8988T (cell line): ENCODE measurements around the gene RBBP8.

Experiments
- DNase-seq: peaks from one replicate; pipeline ENCODE4 v3.0.0; 2011

Gene RBBP8

DNA sequence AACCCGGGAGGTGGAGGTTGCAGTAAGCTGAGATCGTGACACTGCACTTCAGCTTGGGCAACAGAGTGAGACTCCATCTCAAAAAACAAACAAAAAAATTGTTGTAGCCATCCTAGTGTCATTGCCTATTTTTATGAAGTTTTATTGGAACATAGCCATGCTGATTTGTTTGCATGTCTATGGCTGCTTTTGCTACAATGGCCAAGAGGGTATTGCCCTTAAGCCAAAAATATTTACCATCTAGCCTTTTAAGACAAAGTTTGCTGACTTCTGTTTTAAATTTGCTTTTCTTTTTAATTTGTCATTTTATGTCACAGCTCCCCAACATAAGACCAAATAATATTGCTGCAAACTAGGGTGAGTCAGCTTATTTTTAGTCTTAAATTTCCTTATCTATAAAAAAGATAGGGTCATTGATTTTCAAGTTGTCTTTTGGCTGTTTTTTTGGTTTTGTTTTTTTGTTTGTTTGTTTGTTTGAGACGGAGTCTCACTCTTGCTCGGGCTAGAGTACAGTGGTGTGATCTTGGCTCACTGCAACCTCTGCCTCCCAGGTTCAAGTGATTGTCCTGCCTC is 132.2 kb downstream of the RBBP8 start:
- no peak for DNase-seq

GRCh38 chr18:23066060-23066459 is 132.9 kb downstream of the RBBP8 start:
- no peak for DNase-seq

GRCh38 chr18:23066504-23067039 is 133.4 kb downstream of the RBBP8 start:
- DNase-seq, result no peak

DNA sequence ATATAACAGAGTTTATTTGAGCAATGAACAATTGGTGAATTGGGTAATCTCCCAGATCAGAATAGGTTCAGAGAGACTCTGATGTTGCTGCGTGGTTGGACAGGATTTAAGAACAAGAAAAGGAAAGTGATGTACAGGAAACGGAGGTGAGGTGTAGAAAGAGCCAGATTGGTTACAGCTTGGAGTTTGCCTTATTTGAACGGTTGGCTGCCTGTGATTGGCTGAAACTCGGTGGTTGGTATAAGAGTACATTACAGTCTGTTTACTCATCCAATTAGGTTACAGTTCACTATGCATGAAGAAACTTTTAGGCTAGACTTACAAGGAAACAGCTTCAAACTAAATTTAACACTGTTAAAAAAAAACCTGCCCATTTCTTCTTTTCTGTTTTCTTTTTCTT is 134.1 kb downstream of the RBBP8 start:
- DNase-seq, result no peak

DNA sequence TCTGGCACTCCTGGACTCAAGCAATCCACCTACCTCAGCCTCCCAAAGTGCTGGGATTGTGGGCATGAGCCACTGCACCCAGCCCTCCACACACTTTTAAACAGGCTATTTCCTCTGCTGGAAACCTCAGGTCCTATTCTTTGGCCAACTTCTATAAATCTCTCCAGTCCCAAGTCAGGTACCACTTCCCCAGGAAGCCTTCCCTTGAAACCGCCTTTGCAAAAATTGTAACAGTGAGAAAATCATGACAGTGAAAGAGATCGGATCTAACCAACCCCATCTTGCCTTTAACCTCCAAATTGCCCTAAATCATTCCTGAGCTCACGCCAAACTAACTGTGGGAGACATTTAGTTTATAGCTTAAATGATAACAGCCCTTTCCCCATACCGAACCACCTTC is 134.9 kb downstream of the RBBP8 start:
- no peak for DNase-seq

- no peak for DNase-seq
Observed at GRCh38 chr18:23068570-23069310, 135.6 kb downstream of the RBBP8 start.

DNA sequence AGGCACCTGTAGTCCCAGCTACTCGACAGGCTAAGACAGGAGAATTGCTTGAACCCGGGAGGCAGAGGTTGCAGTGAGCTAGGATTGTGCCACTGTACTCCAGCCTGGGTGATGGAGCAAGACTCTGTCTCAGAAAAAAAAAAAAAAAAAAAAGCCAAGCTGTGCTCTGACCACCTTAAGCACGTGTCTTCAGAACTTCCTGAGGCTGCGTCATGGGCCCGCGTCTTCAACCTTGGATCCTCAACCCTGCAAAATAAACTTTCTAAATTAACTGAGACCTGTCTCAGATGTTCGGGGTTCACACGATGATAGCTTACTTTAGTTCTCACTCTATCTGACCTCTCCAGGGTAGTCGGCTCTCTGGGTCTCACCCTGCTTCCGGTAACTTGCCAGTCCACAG is 136.4 kb downstream of the RBBP8 start:
- DNase-seq, result no peak

- DNase-seq, result no peak
Observed at GRCh38 chr18:23069898-23070297, 136.8 kb downstream of the RBBP8 start.

DNA sequence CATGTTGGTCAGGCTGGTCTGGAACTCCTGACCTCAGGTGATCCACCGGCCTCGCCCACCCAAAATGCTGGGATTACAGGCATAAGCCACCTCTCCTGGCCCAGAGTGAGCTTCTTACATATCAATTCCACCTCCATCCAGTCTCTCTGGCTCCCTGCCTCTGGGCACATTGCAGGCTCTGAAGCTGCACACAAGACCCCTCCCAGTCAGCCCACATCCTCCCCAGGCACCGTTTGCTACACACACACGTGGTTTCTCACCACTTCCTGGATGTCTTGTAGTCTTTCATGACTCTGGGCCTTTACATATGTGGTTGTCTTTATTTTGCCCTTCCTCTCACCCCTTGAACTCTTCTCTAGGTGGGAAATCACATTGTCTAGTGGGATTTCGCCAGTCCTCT is 138.2 kb downstream of the RBBP8 start:
- DNase-seq, result no peak

DNA sequence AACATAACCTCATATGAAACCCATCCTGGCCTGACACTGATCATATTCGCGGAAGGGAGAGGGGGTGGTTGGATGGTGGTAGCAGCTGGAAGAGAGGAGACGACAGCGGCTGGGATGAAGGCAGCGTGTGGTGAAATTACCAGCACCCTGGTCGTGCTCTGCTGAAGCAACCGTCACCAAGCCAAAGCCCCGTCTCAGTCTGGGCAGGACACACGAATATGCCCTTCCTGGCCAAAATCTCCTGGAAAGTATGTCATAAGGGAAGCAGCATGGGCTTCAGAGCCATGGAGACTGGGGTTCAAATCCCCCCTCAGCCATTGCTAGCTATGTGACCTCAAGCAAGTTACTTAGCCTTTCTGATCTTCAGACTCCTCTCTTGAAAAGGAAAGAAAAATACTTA is 139.0 kb downstream of the RBBP8 start:
- no peak for DNase-seq

DNA sequence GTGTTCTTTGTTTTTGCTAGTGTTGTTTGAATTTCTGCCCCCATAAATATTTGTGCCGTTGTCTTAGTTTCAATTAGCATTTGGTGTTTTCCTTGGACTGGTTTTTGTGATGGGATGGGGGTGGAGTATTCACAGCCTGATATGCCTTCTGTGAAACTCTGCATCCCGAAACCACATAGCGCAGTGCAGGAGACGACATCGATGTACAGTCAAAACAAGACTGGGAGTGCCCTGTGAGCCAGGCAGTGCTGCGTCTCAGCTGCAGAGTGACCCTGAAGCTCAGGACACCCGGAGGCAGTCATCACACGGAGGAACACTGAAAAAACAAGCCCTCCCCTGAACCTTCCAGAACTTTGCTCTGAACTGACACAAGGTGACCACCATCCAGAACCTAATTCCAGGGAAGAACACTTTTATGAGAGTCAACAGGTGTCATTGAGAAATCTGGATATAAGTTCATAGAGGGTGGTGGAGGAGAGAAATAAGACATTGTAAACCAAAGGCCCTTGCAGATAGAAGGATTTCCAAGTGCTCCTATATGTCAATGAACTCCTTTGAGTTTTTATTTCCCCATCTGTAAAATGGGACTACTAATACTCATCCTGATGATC is 141.0 kb downstream of the RBBP8 start:
- DNase-seq, result no peak
